ENCODE results near the gene PHF23.
A peak's percentile ranks its signal among the peaks of the same experiment; 100 is the strongest.

- TF ChIP-seq CTCF (IDR thresholded peaks at IDR 0.05): no peak
- TF ChIP-seq POLR2A (IDR thresholded peaks at IDR 0.05): no peak
- TF ChIP-seq POLR2AphosphoS5 (IDR thresholded peaks at IDR 0.05): peak in 1 of 3 donors; percentile 19
These were observed 22.3 kb upstream of the PHF23 start for GRCh38 chr17:7261379-7262191.
